ENCODE data around the gene TTC7B. TPM values are rescaled to one million over a fixed set of nuclear protein-coding genes. Genes with fewer than 3 reads are reported as not detected.

TTC7B gene
- total and polyA plus RNA-seq, 10 of the 15 experiments (the other 5 are each of a cell fraction or from before 2014, with no cell fraction given): under 0.01 to 1.1 (median 0.26) TPM; not detected in 2

- ChIA-PET SMC1A (ENCODE audit: uncharacterized antibody, unreplicated experiment) (no interaction called here), CTCF (no interaction called here), POLR2A (no interaction called here), RAD21 (ENCODE audit: unreplicated experiment) (no interaction called here)
- no peak for TF ChIP-seq SMC3 (IDR thresholded peaks at IDR 0.05; ENCODE audit: borderline replicate concordance, low read length)
- no peak for TF ChIP-seq TCF12 (IDR thresholded peaks at IDR 0.05; ENCODE audit: low read depth, low read length)
- TF ChIP-seq SP1 (IDR thresholded peaks at IDR 0.05; ENCODE audit: low read depth, low read length): no peak
- TF ChIP-seq EP300 (IDR thresholded peaks at IDR 0.05; ENCODE audit: borderline replicate concordance in 1 of 2, control insufficient read depth in 1 of 2, low read depth in 2 of 2, low read length in 2 of 2): no peak
- TF ChIP-seq ZBED1 (IDR thresholded peaks at IDR 0.05; ENCODE audit: borderline replicate concordance): no peak
- TF ChIP-seq EGR1 (IDR thresholded peaks at IDR 0.05; ENCODE audit: borderline replicate concordance in 1 of 2, low read depth in 2 of 2, low read length in 2 of 2): no peak
- TF ChIP-seq NR2F1 (conservative IDR thresholded peaks at IDR 0.05): no peak
- TF ChIP-seq SPI1 (IDR thresholded peaks at IDR 0.05; ENCODE audit: borderline replicate concordance, insufficient read depth, low read depth, low read length): no peak
- Histone ChIP-seq H3K4me1 (ENCODE audit: control insufficient read depth, insufficient read depth, low read length) (peaks cover 12% of the 10 kb centered on the region), H3K27ac (ENCODE audit: control insufficient read depth, insufficient read depth) (no peak overlapping the region), H3K4me3 (no peak overlapping the region), H3K9me3 (replicated peaks; ENCODE audit: control insufficient read depth, insufficient read depth, low read length) (peaks cover 2% of the 10 kb centered on the region; the same call in 2 of the 3 replicates), H3K79me2 (ENCODE audit: control insufficient read depth, insufficient read depth, low read length) (no peaks in the 10 kb centered on the region), H2AFZ (ENCODE audit: control insufficient read depth, low read depth, low read length) (no peak overlapping the region), H3K4me2 (ENCODE audit: control insufficient read depth, insufficient read depth) (no peak overlapping the region), H3K36me3 (ENCODE audit: control insufficient read depth in 2 of 2, insufficient read depth in 2 of 2, low read length in 1 of 2) (no peaks in the 10 kb centered on the region), H3K9ac (ENCODE audit: control insufficient read depth, insufficient read depth, low read length) (no peak overlapping the region), H3K27me3 (replicated peaks in 1 of 2; ENCODE audit: control insufficient read depth in 2 of 2, insufficient read depth in 2 of 2, low read length in 1 of 2) (no peaks in the 10 kb centered on the region), H4K20me1 (ENCODE audit: control insufficient read depth, insufficient read depth) (no peaks in the 10 kb centered on the region)
- WGBS (ENCODE audit: insufficient coverage, insufficient replicate concordance, low lambda C conversion rate, missing lambda C conversion rate): 84% methylated on average over 26 of the region's 26 CpGs
- ATAC-seq (no peak), FAIRE-seq (no peak), DNase-seq (ENCODE audit: low read depth, low spot score) (no peak)
- in situ Hi-C loops (cut with MboI) (no loop called here), intact Hi-C loops (cut with micrococcal nuclease; ENCODE audit: unreplicated experiment) (no loop called here)
- BruUV-seq (replicated peaks): no TSS peak
Measured at GRCh38 chr14:90830931-90831701, 14.9 kb upstream of the TTC7B start.
